ENCODE measurements around the gene CECR2.

The CECR2 gene

GRCh38 chr22:17576470-17576869 is 207.2 kb downstream of the CECR2 start:
- ATAC-seq (ENCODE audit: low read depth) (peak; percentile 95), DNase-seq (ENCODE audit: low spot score) (peak; percentile 87)
- Histone ChIP-seq H3K27ac (ENCODE audit: poor library complexity, severe bottlenecking) (peak overlapping the region; percentile 80), H3K4me3 (ENCODE audit: severe bottlenecking) (no peak overlapping the region), H3K27me3 (ENCODE audit: insufficient read depth, poor library complexity, severe bottlenecking) (no peaks in the 10 kb centered on the region), H3K4me1 (ENCODE audit: insufficient read depth, poor library complexity, severe bottlenecking) (peaks cover 13% of the 10 kb centered on the region), H3K9me3 (ENCODE audit: severe bottlenecking) (no peaks in the 10 kb centered on the region), H3K36me3 (ENCODE audit: low read depth) (no peaks in the 10 kb centered on the region)
- TF ChIP-seq CTCF (IDR thresholded peaks at IDR 0.05; ENCODE audit: poor library complexity, severe bottlenecking) = no peak

- H3K4me3 ChIP-seq (ENCODE audit: severe bottlenecking) = no peak overlapping the region
- H3K36me3 ChIP-seq (ENCODE audit: low read depth) = no peaks in the 10 kb centered on the region
- TF ChIP-seq CTCF (IDR thresholded peaks at IDR 0.05; ENCODE audit: poor library complexity, severe bottlenecking) = no peak
- ATAC-seq (ENCODE audit: low read depth) = no peak
- H3K27ac ChIP-seq (ENCODE audit: poor library complexity, severe bottlenecking) = no peak overlapping the region
- H3K9me3 ChIP-seq (ENCODE audit: severe bottlenecking) = no peaks in the 10 kb centered on the region
- no peak for DNase-seq (ENCODE audit: low spot score)
- peaks cover 12% of the 10 kb centered on the region for H3K4me1 ChIP-seq (ENCODE audit: insufficient read depth, poor library complexity, severe bottlenecking)
- H3K27me3 ChIP-seq (ENCODE audit: insufficient read depth, poor library complexity, severe bottlenecking) = no peaks in the 10 kb centered on the region
Observed at GRCh38 chr22:17578136-17578754, 209.0 kb downstream of the CECR2 start.

- H3K27ac ChIP-seq (ENCODE audit: poor library complexity, severe bottlenecking) = no peak overlapping the region
- no peaks in the 10 kb centered on the region for H3K27me3 ChIP-seq (ENCODE audit: insufficient read depth, poor library complexity, severe bottlenecking)
- no peaks in the 10 kb centered on the region for H3K36me3 ChIP-seq (ENCODE audit: low read depth)
- H3K4me1 ChIP-seq (ENCODE audit: insufficient read depth, poor library complexity, severe bottlenecking) = peaks cover 12% of the 10 kb centered on the region
- no peaks in the 10 kb centered on the region for H3K9me3 ChIP-seq (ENCODE audit: severe bottlenecking)
- ATAC-seq (ENCODE audit: low read depth) = no peak
- no peak for TF ChIP-seq CTCF (IDR thresholded peaks at IDR 0.05; ENCODE audit: poor library complexity, severe bottlenecking)
- H3K4me3 ChIP-seq (ENCODE audit: severe bottlenecking) = no peak overlapping the region
- no peak for DNase-seq (ENCODE audit: low spot score)
Observed at GRCh38 chr22:17579535-17579981, 210.3 kb downstream of the CECR2 start.

GRCh38 chr22:17580441-17581031 is 211.3 kb downstream of the CECR2 start:
- Histone ChIP-seq H3K9me3 (ENCODE audit: severe bottlenecking) (no peaks in the 10 kb centered on the region), H3K36me3 (ENCODE audit: low read depth) (no peaks in the 10 kb centered on the region), H3K27ac (ENCODE audit: poor library complexity, severe bottlenecking) (no peak overlapping the region), H3K4me1 (ENCODE audit: insufficient read depth, poor library complexity, severe bottlenecking) (peaks cover 12% of the 10 kb centered on the region), H3K4me3 (ENCODE audit: severe bottlenecking) (no peak overlapping the region), H3K27me3 (ENCODE audit: insufficient read depth, poor library complexity, severe bottlenecking) (no peaks in the 10 kb centered on the region)
- ATAC-seq (ENCODE audit: low read depth) (no peak), DNase-seq (ENCODE audit: low spot score) (no peak)
- TF ChIP-seq CTCF (IDR thresholded peaks at IDR 0.05; ENCODE audit: poor library complexity, severe bottlenecking) = no peak

- ATAC-seq (ENCODE audit: low read depth) (no peak), DNase-seq (ENCODE audit: low spot score) (no peak)
- Histone ChIP-seq H3K4me1 (ENCODE audit: insufficient read depth, poor library complexity, severe bottlenecking) (peaks cover 7% of the 10 kb centered on the region), H3K9me3 (ENCODE audit: severe bottlenecking) (no peaks in the 10 kb centered on the region), H3K4me3 (ENCODE audit: severe bottlenecking) (no peak overlapping the region), H3K36me3 (ENCODE audit: low read depth) (no peaks in the 10 kb centered on the region), H3K27me3 (ENCODE audit: insufficient read depth, poor library complexity, severe bottlenecking) (no peaks in the 10 kb centered on the region), H3K27ac (ENCODE audit: poor library complexity, severe bottlenecking) (no peak overlapping the region)
- no peak for TF ChIP-seq CTCF (IDR thresholded peaks at IDR 0.05; ENCODE audit: poor library complexity, severe bottlenecking)
Observed at GRCh38 chr22:17581056-17581455, 211.8 kb downstream of the CECR2 start.
